ENCODE results near the gene GP9. TPM values are rescaled to one million over a fixed set of nuclear protein-coding genes. Genes with fewer than 3 reads are reported as not detected.

Gene GP9
- not detected in 2 replicates for total RNA-seq

DNA sequence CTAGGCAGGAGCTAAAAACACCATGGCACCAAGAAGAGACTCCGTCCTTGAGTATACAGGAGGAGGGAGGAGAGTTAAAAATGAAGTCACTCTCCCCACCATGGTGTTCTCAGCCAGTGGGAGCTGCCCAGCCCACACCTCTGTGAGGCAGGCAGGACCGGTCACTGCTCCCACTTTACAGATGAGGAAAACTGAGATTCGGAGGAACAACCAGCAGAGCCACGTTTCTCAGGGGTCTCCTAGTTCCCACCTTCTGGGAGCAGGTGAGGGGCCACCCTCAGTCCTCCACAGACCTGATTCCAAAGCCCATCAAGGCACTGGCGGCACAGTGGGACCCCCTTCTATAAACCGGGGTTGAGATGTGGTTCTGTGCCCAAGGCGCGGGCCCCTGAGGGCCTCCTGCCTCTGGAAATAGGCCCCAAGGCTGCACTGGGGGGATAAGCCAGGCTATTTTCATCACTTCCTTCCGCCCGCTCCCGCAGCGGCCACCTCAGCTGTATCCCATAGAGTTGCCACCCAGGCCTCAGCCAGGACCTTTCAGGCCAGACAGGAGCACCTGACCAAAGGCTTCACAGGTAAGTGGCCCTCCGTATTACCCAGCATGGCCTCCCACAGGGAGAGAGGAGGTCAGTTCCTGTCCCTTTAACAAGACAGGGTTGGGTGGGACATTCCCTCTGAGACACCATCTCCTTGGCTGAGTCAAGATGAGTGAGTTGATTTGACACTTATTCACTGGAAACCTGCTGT is at the start of gene GP9:
Gene GP9 (plus strand): TSS at position 504 of the 747 bp plus-strand sequence. CDS start 961 bp downstream, outside the sequence.

Other genes with a start within 250 kb of the GP9 start
- gene ACAD9, start 181.2 kb upstream of the GP9 start, total RNA-seq, result 27.1 and 31.5 TPM in 2 replicates
- gene CFAP92, start 66.7 kb upstream of the GP9 start, total RNA-seq, result not detected in 2 replicates
- 0.06 TPM in 1 of 2 replicates, not detected in the other for gene EFCC1, start 59.5 kb upstream of the GP9 start, total RNA-seq
- gene RAB43, start 61.0 kb downstream of the GP9 start, total RNA-seq, result 11.3 and 18.5 TPM in 2 replicates
- gene ISY1, start 100.3 kb downstream of the GP9 start, total RNA-seq, result 16.0 and 17.2 TPM in 2 replicates
- 208 and 256 TPM in 2 replicates for gene CNBP, start 123.1 kb downstream of the GP9 start, total RNA-seq
- 164 and 169 TPM in 2 replicates for gene COPG1, start 188.8 kb downstream of the GP9 start, total RNA-seq
- 10.1 and 11.4 TPM in 2 replicates for gene HMCES, start 218.1 kb downstream of the GP9 start, total RNA-seq